GM20000 (cell line): ENCODE data around the gene C1orf21.

Source experiments
- DNase-seq: peaks from one replicate; pipeline ENCODE4 v3.0.0; 2012; ENCODE audit warnings: low spot score
- CTCF ChIP-seq: IDR thresholded peaks from 2 replicates; pipeline ENCODE4 v1.5.1; 2012; ENCODE audit warnings: mild to moderate bottlenecking, control low read depth; ENCODE audit errors: extremely low read depth, missing control alignments

The C1orf21 gene

GRCh38 chr1:184494929-184495328 lies 108.1 kb downstream of the C1orf21 start:
- TF ChIP-seq CTCF = no peak
- peak; percentile 27 for DNase-seq

- no peak for DNase-seq
- no peak for TF ChIP-seq CTCF
These were observed 111.3 kb downstream of the C1orf21 start for GRCh38 chr1:184497959-184498723.

DNA sequence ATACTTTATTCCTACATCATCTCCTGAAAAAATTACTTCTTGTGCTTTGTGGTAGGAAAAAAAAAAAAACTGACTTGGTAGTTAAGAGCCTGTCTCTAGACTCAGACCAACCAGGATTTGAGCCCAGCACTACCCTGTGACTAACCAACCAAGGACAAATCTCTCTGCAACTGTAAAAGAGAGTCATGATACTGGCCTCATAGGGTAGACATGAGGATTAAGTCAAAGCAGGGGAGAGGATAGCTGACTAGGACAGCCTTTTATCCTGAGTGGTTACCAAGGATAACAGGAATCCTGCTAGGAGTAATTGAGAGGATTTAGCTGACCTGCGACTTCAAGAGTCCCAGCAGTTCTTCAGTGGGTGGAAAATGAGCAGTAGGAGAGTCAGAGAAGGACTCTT lies 112.8 kb downstream of the C1orf21 start:
- TF ChIP-seq CTCF = no peak
- no peak for DNase-seq

DNA sequence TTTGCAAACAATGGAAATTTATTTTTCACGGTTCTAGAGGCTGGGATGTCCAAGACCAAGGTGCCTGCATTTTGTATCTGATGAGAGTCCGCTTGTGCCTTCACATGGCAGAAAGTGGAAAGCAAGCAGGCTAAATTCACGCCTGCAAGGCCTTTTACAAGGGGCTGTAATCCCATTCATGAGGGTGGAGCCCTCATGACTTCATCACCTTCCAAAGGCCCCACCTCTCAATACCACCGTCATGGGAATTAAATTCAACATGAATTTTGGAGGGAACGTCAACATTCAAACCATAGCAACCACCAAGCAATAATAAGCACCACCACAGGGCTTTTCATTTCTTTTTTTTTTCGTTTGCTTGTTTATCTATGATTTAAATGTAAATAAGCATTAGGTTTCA lies 115.3 kb downstream of the C1orf21 start:
- TF ChIP-seq CTCF = no peak
- no peak for DNase-seq

GRCh38 chr1:184503221-184503749 lies 116.5 kb downstream of the C1orf21 start:
- no peak for DNase-seq
- no peak for TF ChIP-seq CTCF

DNA sequence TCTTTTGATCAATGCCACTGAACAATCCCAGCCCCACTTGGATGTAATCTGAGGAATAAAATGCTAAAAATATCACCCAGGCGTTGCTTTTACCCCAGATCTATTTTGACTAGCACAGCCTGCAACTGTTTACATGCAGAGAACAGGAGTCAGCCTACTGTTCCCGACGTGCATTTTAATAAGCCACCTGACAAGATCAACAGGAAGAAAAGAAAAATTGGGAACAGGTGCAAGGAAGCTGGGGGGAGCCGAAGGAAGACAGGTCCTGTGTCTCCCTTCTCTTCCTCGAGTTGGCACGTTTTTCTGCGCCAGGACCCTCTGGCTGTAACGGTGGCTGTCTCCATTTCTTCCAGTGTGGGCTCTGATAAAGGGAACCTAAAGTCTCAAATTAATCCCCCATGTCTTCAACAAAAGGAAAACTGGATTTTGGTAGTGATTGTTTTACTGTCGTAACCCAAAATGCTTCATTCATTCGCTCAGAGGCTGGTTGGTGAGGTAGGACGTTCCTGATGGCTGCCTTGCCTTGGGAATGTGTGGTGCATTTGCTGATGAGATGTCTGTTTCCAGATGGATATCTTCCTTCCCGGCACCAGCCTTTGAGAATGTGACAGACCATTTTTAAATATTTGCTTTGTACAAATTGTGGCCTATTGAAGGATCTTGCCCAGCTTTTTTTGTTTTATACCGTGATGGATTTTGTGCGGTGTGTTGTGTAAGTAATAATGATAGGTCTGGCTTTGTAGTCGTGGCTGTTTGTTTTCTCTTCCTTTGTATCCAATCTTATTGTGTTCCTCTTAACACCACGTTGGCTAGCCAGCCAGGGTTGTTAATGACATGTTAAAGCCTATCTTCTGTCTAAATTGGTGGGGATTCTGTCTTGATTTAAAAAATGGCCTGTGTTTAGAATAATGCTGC lies 117.5 kb downstream of the C1orf21 start:
- DNase-seq = no peak
- no peak for TF ChIP-seq CTCF

GRCh38 chr1:184504955-184505338 lies 118.1 kb downstream of the C1orf21 start:
- TF ChIP-seq CTCF = no peak
- no peak for DNase-seq
